Putamen (tissue), 1 donor: ENCODE results near the gene KLHL18.
"Not testable (repeated sequence)": the region's sequence is repeated elsewhere in the genome, so short reads cannot be mapped to it uniquely, and the experiment has no call there.

ENCODE experiments used
- DNase-seq: peaks from one replicate; pipeline ENCODE4 v3.0.0-alpha.2; 2016; ENCODE audit warnings: low spot score

KLHL18 gene

DNA sequence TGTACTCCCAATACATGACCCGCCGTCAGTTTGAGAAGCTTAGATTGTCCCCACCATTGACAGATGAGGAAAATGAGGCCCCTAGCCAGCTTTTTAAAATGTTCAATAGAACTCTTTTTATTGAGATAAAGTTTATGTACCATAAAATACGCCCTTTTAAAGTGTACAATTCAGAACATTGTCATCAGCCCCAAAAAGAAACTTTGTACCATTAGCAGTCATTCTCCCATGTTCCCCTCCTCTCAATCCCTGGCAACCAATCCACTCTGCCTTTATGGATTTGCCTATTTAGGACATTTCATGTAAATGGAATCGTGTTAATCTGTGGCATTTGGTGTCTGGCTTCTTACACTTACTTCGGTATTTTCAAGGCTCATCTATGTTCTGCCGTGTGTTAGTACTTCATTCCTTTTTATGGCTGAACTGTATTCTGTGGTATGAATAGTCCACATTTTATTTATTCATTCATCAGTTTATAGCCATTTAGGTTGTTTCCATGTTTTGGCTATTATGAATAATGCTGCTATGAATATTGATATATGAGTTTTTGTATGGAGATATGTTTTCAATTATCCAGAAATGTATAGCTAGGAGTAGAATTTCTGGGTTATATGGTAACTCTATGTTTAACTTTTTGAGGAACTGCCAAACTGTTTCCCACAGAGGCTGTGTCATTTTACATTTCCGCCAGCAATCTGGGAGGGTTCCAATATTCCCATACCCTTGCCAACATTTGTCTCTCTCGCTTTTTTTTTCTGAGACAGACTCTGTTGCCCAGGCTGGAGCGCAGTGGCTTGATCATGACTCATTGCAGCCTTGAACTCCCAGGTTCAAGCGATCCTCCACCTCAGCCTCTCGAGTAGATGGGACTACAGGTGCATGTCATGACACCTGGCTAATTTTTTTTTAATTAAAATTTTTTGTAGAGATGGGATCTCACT is 82.7 kb downstream of the KLHL18 start:
- DNase-seq, result no peak

DNA sequence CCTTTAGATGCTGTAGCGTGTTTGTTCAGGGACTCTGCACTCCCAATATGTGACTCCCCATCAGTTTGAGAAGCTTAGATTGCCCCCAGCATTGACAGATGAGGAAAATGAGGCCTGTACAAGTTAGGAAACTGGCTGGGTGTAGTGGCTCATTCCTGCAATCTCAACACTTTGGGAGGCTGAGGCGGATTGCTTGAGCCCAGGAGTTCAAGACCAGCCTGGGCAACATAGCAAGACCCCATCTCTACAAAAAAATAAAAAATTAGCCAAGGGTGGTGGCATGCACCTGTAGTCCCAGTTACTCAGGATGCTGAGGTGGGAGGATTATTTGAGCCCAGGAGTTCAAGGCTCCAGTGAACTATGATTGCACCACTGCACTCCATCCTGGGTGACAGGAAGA is 84.1 kb downstream of the KLHL18 start:
- DNase-seq, result no peak

DNA sequence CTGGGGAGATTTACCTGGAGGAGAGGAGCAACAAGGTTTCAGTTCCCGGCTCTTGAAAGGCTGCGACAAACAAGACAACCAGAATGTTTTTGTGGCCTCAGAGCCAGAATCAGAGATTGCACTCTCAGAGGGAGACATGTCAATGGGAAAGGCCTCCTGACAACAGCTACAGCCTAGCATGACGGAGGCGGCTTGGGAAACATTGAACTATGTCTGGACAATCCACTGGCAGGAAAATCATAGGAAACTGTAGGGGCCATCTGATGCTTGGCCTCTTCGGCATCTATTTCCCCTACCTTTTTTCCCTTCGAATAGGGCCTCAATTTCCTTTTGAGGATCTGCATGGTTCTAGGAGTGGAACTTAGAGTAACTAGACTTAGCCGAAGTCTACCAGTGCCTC is 84.9 kb downstream of the KLHL18 start:
- DNase-seq, result no peak

DNA sequence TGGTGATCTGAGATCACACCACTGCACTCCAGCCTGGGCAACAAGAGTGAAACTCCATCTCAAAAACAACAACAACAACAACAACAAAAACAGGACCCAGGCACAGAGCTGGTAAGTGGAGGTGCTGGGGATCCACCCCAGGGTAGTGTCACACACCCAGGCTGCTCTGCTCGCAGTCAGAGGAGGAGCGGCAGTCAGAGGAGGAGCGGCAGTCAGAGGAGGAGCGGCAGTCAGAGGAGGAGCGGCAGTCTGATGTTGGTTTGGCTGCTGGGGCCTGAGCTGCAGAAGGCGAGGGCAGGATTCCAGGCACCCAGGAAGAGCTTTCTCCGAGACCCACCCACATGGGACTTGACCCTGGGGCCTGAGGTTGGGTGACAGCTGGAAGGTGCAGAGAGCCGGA is 87.3 kb downstream of the KLHL18 start:
- DNase-seq, result not testable (repeated sequence)

GRCh38 chr3:47370887-47371697 is 88.3 kb downstream of the KLHL18 start:
- no peak for DNase-seq

DNA sequence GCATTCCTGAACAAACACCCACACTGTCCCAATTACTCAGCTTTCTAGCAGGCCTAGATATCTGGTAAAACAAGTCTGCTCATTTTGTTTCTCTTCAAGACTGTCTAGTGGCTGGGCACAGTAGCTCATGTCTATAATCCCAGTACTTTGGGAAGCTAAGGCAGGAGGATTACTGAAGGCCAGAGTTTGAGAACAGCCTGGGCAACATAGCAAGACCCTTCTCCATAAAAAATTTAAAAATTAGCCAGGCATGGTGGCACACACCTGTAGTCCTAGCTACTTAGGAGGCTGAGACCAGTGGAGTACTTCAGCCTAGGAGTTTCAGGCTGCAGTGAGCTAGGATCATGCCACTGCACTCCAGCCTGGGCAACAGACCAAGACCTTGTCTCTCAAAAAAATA is 91.8 kb downstream of the KLHL18 start:
- DNase-seq, result no peak

DNA sequence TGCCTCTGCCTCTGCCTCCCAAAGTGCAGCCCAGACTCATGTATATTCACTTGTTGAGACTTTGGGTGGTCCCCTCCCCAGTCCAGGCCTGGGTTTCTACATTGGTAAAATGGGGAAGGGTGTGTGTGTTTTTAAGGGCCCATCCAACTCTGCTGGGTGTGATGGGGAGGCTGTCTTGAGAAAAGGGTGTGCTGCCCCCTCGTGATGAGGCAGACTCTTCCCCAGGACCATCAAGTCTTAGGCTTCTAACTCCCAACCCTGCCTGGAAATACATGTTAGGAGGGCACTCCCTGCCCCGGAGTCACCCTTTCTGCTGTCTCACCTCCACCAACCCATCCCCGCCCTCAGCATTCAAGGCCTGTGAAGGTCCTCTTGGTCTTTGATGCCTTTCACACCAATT is 93.6 kb downstream of the KLHL18 start:
- no peak for DNase-seq

DNA sequence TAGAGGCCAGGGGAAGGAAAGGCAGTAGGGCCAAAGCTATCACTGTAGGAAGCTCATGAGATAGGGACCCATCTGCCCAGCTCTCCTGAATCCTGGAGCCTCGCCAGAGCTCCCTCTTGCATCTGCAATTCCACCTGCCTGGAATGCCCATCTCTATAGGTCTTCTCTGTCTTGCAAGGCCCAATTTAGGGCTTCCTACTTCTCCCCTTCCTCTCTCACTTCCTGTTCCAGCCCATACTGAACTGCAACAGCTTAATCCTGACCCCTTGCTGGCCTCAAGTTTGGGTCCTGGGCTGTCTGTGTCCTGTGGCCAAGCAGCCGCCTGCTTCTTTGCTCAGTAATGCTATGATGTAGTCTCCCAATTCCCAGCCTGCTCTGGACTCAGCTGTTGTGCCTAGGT is 94.4 kb downstream of the KLHL18 start:
- no peak for DNase-seq

DNA sequence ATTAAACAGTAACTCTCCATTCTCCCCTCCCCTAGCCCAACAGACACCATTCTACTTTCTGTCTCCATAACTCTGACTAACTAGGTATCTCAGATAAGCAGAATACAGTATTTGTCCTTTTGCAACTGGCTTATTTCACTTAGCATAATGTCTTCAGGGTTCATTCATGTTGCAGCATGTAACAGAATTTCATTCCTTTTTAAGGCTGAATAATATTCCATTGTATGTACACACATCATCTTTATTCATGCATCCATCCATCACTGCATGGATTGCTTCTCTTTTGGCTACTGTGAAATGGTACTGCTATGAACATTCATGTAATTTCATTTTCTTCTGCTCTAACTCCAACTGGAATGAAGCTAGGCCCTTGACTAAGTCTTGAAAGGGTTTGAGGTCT is 96.1 kb downstream of the KLHL18 start:
- no peak for DNase-seq

DNA sequence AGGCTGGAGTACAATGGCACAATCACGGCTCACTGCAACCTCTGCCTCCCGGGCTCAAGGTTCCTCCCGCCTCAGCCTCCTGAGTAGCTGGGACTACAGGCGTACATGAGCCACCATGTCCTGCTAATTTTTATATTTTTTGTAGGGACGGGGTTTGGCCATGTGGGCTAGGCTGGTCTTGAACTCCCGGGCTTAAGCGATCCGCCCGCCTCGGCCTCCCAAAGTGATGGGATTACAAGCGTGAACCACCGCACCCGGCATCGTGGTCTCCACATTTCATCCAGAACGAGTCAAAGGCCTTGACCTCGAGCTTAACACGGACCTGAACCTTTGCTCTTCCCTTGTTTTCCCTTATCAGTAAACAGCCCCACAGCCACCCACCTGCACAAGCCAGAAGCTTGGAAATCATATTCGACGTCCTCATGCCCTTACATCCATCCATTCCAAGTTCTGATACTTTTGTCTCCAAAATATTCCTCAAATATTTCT is 96.7 kb downstream of the KLHL18 start:
- no peak for DNase-seq

DNA sequence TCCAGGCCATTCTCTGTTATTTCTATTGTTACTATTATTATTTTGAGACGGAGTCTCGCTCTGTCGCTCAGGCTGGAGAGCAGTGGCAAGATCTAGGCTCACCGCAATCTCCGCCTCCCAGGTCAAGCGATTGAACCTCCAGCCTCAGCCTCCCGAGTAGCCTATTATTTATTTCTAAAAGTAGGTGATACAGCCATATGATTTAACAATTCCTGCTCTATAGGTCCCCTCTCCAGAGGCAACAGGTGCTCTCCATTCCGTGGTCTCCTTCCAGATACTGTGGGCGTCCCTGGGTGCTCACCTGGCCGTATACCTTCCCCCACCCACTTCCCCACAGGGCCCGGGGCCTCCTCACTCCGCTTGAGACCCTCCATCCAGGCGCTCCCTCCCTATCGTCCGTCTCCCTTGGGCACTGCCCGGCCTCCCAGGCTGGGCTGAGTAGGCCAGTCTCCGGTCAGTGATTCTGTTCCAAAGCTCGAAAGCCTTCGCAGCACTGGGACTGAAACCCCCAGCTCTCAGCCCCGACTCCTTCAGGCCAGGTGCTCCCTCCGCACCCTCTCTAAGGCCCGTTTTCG is 97.4 kb downstream of the KLHL18 start:
- DNase-seq, result no peak

DNA sequence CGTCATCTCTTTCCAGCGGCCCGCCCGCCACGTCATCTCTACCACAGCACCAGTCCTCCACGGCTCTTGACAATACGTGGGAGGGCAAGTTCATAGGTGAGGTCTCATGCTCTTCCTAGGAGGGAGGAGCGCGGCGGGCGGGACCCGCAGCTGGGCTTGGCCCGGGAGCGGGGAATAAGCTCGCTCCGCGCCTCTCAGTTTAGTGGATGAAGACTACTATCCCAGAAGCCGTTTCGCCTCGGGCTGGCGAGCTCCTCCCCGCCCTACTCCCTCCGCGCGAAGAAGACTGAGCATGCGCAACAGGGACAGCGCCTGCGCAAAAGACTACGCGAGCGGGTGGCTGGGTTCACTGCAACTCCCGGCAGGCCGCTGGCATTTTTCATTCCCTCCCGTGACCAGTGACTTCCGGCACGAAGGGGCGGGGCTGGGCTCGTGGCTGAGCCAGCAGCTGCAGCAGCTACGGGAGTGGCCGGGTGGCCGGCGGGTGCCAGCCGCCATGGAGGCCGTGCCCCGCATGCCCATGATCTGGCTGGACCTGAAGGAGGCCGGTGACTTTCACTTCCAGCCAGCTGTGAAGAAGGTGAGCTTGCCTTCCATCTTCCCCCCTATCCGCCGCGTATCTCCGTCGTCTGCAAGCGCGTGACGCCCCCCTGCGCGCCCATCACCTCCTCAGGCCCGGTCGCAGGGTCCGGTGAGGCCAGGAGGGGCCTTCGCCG is 98.0 kb downstream of the KLHL18 start, which contains the start of gene PTPN23:
Gene PTPN23 (plus strand): TSS at position 421 of the 716 bp plus-strand sequence. CDS start 76 bp downstream, at position 497.
- peak; percentile 99 for DNase-seq

DNA sequence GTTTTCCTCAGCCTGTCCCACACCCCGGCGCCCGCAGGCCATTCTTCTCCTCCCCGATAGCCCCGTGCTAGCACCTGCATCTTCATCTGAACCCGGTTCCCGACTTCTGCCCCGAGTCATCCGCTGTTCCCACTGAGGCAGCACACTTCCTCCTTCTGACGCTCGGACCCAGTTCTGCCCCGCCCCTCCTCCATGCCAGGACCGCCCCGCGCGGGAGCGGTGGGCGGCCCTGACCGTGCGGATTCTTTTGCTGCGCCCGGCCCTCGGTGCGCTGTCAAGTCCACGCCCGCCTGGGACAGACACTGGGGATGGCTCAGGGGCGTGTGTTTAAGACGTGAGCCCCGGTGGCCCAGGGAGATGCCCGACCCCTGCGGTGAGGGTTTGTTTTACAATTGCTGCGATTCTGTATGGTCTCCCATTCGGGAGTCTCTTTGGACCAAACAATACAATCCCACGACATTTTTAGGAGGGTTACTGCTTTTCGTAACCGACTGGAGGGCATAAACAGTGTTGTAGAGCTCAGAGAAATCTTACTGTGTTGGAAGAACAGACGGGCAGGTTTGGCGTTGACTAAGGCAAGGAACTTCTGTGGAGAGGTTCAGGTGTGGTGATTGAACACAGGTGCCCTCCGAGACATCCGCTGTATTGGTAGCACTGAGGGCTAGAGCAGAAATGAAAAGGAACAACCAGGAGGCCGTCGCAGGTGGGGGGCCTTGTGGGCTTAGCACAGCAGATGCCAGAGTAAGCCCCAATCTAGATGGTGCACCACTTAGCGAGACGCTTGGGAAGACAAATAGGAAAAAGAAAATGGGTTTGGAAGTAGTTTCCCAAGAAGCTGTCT is 98.8 kb downstream of the KLHL18 start:
- peak; percentile 69 for DNase-seq

DNA sequence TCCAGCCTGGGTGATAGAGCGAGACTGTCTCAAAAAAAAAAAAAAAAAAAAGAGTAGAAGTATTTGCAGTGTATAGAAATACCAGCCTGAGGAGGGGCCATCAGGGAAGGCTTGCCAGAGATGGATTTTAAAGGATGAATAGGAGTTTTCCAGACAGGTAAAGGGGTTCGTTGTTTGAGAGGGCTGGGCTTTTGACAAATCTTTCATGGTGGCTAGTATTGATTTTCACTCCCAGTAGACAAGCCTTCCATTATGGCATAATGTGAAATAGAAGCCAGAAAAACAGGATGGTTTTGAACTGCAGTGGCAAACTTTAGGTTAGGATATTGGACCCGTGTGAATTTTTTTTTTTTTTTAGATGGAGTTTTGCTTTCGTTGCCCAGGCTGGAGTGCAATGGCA is 101.7 kb downstream of the KLHL18 start:
- no peak for DNase-seq

DNA sequence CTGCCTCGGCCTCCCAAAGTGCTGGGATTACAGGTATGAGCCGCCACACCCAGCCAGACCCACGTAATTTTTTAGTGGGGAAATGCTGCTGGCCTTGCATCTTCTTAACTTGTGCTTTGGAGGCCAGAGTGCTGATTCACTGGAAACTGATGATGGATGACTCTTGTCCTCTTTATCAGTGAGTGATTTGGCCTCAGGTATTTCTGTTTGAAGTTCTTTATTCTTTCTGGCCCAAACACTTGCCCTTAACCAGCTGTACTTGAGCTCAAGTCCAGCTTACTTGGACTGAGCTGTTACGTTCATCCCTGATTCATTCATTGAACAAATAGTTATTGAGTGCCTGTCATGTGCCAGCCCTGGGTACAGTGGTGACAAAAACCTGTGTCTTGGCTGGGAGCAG is 102.3 kb downstream of the KLHL18 start:
- no peak for DNase-seq

- DNase-seq, result no peak
Measured at GRCh38 chr3:47385796-47386195, 103.1 kb downstream of the KLHL18 start.

GRCh38 chr3:47392933-47393332 is 110.2 kb downstream of the KLHL18 start:
- no peak for DNase-seq

- DNase-seq, result no peak
Measured at GRCh38 chr3:47394140-47394870, 111.6 kb downstream of the KLHL18 start.

DNA sequence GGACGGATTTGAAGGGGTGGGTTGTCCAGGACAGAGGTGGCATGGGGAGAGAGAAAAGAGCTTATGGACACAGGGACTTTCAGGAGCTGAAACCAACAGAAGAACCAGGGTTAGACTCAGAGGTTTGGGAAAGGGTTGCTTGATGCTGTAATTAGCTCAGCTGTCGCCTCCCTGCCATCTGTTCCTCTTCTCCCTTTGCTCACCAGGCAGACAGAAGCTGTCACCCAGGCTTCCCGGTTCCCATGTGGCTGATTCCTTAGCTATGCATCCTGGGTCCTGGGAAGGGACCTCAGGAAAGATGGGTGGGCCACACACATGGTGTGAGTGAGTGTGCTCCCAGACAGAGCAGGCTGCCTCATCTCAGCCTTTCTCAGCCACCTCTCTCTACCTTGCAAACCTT is 112.1 kb downstream of the KLHL18 start:
- DNase-seq, result no peak
